ENCODE measurements around the gene TRIM44.
"Not testable (repeated sequence)": the region's sequence is repeated elsewhere in the genome, so short reads cannot be mapped to it uniquely, and the experiment has no call there.

DNA sequence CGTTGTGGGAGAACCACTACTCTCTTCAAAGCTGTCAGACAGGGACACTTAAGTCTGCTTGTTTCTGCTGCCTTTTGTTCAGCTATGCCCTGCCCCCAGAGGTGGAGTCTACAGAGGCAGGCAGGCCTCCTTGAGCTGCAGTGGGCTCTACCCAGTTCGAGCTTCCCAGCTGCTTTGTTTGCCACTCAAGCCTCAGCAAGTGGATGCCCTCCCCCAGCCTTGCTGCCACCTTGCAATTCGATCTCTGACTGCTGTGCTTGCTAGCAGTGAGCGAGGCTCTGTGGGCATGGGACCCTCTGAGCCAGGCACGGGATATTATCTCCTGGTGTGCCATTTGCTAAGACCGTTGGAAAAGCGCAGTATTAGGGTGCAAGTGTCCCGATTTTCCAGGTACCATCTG is 116.4 kb downstream of the TRIM44 start:
- TF ChIP-seq, protein P1, sequence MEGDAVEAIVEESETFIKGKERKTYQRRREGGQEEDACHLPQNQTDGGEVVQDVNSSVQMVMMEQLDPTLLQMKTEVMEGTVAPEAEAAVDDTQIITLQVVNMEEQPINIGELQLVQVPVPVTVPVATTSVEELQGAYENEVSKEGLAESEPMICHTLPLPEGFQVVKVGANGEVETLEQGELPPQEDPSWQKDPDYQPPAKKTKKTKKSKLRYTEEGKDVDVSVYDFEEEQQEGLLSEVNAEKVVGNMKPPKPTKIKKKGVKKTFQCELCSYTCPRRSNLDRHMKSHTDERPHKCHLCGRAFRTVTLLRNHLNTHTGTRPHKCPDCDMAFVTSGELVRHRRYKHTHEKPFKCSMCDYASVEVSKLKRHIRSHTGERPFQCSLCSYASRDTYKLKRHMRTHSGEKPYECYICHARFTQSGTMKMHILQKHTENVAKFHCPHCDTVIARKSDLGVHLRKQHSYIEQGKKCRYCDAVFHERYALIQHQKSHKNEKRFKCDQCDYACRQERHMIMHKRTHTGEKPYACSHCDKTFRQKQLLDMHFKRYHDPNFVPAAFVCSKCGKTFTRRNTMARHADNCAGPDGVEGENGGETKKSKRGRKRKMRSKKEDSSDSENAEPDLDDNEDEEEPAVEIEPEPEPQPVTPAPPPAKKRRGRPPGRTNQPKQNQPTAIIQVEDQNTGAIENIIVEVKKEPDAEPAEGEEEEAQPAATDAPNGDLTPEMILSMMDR (conservative IDR thresholded peaks at IDR 0.05; ENCODE audit: low read length), result not testable (repeated sequence)
- not testable (repeated sequence) for TF ChIP-seq EZH2phosphoT487 (IDR thresholded peaks at IDR 0.05; ENCODE audit: borderline replicate concordance, low read depth, low read length)
